GM18951 (cell line): ENCODE measurements around the gene SPDEF.

Experiments
- POLR2A ChIP-seq: IDR thresholded peaks from 4 replicates; pipeline ENCODE4 v1.6.1; 2011; ENCODE audit warnings: mild to moderate bottlenecking; ENCODE audit not compliant: insufficient read length, insufficient read depth; ENCODE audit errors: extremely low read depth
- in situ Hi-C: fragments of 300-500 bp; cut with MboI; formaldehyde crosslinking; loops from one replicate; pipeline ENCODE4 v1.12.0; 2022; ENCODE audit warnings: low sequenced_read_pairs, mixed read lengths, inconsistent platforms; ENCODE audit not compliant: unreplicated experiment

Gene SPDEF

DNA sequence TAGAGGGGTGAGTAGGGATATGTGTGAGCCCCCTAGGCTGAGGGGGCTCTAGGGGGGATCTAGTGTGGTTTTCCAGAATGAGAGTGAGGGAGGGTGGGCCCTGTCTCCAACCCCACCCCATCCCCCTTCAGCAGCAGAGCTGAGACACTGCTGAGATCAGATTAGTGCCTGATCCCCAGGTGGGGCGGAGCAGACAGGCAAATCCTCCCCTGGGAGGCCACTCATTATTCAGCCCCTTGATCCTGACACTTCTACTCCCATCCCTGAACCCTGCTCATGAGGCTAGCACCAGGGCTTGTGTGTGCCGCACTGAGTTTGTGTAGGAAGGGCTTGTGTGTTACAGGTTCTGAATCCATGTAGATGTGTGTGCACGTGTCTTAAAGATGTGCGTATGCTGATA lies 42.5 kb downstream of the SPDEF start:
- in situ Hi-C loops: no loop called here
- no peak for TF ChIP-seq POLR2A

DNA sequence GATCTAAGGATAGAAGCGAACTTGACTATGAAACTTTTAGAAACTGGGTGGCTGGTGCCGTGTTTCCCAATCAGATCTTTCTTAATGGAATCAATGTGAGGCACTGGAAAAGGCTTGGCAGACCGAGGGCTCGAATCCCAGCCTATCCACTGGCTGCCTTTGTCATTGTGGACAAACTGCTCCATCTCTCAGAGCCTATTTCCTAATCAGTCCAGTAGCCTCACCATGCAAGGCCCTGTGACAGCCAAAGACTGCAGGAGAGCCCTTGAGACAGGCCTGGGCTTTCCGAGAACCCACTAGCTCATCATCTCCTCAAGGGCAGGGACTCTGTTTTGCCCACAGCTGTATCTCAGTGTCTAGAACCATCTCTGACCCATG lies 43.4 kb downstream of the SPDEF start:
- in situ Hi-C loops: no loop called here
- no peak for TF ChIP-seq POLR2A

DNA sequence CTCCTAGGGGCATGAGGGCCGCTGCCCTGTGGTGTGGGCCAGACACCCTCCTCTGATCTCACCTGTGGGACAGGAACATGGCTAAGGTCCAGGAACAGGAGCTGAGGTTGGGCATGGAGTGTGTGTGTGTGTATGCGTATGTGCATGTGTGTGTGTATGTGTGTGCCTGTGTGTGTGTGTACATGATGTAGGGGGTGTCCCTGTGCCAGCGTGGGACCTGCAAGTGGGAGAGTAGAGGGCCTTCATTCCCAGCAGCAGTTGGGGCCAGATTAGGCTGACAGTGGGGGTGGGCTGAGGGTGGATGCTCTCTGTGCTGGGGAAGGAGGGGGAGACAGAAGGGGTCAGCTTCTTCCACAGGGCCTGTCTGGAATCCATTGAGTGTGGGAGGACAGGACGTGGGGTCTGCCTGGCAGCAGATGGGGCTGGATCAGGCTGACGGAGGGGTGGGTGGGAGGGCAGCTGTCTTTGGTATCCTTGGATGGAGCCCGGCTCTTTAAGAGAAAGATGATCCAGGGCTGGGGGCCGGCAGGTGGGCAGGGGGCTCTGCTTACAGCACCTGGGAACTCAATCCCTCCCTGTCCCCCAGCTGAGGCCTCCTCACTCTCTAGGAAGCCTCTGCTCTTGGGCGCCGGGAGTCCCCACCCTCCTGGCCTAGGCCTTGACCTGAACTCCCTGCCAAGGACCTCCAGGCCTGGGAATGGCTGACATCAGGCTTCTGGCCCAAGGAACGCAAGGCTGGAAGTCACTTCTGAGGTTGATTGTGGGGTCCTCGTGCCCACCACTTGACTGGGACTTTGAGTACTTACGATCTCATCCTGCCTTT lies 44.0 kb downstream of the SPDEF start:
- TF ChIP-seq POLR2A: no peak
- in situ Hi-C loops: no loop called here

DNA sequence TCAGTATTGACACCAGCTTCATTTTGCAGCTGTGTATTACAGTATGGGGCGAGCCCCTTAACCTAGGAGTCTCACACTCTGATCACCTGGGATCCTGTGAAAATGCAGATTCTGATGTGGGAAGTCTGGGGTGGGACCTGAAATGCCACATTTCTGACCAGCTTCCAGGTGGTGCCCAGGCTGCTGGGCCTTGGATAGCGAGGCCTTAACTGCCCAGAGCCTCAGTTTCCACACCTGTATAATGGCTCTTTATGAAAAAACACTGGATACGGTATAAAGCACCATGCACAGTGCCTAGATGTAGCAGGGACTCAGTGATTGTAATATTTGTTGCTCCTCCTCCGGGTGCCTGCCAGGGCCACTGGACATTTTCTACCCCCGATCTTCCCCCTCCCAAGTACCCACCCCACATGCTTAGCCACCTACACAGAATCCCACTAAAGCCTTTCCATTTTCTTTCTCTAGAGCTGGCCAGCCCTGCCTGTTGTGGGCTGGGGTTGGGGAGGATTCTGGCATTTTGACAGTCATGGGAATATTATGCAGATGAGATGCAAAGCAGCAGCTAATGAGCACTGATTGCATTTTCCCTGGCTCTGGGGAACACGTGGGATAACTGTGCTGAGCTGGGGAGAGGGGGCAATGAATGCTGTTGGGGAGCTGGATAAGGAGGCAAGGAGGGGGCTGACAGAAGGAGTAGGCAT lies 44.8 kb downstream of the SPDEF start:
- in situ Hi-C loops: no loop called here
- no peak for TF ChIP-seq POLR2A

DNA sequence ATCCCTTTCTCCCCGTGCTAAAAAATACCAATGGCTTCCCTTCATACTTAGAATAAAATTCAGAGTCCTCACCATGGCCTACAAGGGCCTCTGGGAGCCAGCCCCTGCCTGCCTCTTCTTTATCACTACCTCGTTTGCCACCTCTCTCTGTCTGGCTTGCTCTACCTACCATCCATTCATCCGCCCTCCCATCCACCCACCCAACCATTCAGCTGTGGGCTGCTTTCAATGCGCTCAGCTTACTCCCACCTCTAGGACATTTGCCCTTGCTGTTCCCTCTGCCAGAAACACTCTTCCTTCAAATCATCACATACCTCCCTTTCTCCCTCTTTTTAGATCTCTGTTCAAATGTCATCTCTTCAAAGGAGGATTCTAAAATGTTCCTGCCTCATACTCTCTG lies 45.8 kb downstream of the SPDEF start:
- TF ChIP-seq POLR2A: no peak
- in situ Hi-C loops: no loop called here

DNA sequence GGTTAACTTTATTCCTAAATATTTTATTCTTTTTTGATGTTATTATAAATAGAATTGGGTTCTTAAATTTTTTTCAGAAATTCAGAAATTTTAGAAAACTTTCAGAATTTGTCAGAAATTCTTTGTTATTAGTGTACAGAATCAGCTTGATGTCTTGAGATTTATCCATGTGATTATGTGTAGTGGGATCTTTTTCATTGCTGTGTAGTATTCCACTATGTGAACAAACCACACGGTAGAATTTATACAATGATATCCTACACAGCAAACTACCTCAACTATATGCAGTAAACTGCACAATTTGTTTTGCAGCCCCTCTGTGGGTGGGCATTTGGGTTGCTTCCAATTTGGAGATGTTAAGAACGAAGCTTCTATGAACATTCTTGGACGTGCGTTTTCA lies 46.3 kb downstream of the SPDEF start:
- no peak for TF ChIP-seq POLR2A
- in situ Hi-C loops: no loop called here

DNA sequence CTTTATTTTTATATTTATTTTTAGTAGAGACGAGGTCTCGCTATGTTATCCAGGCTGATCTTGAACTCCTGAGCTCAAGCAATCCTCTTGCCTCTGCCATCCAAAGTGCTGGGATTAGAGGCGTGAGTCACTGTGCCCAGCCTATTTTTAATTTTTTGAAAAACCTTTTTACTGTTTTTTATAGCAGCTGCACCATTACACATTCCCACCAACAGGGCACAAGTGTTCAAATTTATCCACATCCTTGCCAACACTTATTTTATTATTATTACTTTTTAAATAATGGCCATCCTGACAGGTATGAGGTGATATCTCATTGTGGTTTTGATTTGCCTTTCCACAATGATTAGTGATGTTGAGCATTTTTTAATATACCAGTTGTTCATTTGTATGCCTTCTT lies 47.7 kb downstream of the SPDEF start:
- in situ Hi-C loops: no loop called here

DNA sequence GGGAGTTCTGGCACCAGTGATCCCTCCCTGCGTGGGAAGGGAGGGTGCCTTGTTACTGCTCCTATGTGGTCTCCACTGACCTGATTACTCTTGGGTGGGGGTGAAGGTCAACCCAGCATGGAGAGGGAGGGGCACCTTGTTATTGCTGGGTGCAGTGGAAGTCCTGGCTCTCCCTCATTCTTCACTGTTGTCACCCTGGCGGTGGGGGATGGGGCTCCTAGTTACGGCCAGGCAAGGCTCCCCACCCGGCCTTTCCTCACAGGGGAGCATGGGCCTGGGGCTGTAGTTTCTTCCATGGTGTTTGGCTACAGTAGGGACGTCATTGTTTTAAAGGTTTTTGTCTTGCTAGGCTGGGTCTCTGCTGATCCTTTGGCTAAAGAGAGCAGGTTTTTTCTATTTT lies 49.4 kb downstream of the SPDEF start:
- in situ Hi-C loops: no loop called here
- no peak for TF ChIP-seq POLR2A

More for the DNA sequence above, 47.7 kb downstream of the SPDEF start:
- no peak for TF ChIP-seq POLR2A

DNA sequence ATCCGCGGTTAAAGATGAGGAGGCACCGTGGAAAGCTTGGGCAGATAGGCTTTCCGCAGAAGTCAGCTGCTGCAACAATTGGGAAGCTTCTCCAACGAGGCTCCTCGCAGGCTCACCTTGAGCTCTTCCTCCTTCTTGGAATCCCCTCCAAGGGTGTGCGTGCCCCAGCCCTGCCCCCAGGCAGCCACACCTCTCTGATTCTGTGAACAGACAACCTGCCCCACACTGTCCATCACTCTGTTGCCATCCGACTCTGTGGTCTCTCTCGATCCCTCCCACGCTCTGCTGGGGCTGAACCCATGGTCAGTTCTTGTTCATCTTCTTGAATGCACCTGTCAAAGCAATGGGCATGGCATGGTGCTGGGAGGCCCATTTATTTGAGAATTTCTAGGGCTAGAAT lies 58.7 kb downstream of the SPDEF start:
- in situ Hi-C loops: no loop called here
- TF ChIP-seq POLR2A: no peak

DNA sequence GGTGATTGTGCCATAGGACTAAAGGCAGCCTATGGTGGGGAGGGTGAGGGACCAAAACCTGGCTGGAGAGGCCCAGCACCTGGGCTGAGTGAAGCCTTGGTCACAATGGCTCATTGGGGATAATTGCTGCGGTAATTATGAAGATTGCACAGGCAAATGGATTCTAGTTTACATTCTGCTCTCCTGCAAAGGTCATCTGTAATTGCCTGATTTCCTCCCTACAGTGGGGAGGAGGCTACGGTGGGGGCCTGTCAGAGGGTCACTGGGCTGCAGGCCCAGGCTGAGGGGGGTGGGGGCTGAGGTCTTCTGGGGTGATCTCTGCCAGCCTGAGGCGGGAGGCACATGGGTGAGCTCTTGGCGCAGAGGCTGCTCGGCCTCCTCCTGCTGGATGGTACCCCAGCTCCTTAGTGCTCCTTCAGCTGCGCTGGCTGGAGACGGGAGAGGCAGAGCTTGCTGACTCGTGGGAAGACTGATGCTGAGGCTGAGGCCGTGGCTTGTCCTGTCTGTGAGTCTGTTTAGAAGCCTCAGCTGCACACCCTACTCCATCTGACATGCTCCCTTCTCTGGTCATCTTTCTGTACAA lies 59.9 kb downstream of the SPDEF start:
- TF ChIP-seq POLR2A: no peak
- in situ Hi-C loops: no loop called here

DNA sequence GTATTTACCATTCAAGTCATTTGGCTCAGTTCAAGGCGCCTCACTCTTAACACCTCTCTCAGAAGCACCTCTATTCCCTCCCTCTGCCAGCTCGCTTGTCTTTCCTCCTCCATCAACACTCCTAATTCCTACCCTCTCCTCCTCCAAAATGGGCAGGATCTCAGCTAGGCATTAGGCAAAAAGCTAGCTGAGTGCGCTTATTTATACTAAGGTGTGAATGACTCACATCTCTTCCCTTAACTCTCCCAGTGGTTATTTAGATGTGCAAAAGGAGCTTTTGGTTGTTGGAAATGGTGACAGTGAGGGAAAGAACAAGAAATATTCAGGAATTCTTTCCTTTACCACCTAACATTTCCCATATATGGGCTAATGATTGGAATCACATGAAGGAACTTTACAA lies 61.2 kb downstream of the SPDEF start:
- in situ Hi-C loops: no loop called here
- TF ChIP-seq POLR2A: no peak

DNA sequence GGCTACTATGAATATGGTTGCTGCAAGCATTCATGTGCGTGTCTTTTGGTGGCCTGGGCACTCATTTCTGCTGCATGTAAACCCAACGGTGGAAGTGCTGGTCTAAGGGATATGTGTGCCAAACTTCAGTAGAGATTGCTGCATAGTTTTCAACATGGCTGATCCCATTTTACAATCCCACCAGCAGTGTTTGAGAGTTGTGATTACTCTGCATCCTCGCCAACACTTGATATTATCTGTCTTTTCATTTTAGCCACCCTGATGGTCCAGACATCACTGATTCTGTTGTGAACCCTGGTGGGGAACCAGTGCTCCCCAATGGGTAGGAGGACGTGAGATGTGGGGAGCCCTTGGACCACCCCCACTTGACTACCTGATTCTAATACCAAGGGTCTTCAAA lies 62.8 kb downstream of the SPDEF start:
- in situ Hi-C loops: no loop called here
- TF ChIP-seq POLR2A: no peak

DNA sequence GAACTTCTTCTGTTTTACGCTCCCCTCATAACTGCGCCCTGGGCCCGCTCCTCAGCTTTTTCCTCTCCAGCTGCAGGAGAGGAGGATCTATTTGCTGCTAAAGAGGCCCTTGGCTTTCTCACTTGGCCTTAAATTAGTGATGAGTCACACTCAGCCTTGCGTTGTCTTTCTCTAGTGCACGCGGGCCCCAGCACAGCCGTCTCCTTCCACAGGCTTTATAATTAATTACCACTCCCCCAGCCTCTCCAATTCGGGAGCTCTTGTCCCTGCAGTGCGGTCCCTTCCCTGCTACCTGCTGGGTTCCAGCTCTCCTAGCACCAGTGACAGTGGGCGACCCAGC lies 65.1 kb downstream of the SPDEF start:
- TF ChIP-seq POLR2A: no peak
- in situ Hi-C loops: no loop called here
